Measurements from ENCODE around the gene BNC2.

DNA sequence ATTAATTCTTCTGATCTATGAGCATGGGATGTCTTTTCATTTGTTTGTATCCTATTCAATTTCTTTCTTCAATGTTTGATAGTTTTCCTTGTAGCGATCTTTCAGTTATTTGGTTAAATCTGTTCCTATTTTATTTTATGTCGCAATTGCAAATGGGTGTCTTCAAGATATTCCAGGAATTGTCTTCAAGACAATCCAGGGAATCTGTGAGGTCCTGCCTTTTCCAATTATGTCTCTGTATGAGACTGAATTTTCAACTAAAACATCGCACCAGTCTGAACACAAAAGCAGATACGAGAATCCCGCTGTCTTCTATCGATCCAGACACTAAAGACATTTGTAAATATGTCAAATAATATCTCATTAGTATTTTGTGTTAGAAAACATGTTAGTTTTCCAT is 485.5 kb downstream of the BNC2 start:
- TF ChIP-seq, protein P1, sequence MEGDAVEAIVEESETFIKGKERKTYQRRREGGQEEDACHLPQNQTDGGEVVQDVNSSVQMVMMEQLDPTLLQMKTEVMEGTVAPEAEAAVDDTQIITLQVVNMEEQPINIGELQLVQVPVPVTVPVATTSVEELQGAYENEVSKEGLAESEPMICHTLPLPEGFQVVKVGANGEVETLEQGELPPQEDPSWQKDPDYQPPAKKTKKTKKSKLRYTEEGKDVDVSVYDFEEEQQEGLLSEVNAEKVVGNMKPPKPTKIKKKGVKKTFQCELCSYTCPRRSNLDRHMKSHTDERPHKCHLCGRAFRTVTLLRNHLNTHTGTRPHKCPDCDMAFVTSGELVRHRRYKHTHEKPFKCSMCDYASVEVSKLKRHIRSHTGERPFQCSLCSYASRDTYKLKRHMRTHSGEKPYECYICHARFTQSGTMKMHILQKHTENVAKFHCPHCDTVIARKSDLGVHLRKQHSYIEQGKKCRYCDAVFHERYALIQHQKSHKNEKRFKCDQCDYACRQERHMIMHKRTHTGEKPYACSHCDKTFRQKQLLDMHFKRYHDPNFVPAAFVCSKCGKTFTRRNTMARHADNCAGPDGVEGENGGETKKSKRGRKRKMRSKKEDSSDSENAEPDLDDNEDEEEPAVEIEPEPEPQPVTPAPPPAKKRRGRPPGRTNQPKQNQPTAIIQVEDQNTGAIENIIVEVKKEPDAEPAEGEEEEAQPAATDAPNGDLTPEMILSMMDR (conservative IDR thresholded peaks at IDR 0.05; ENCODE audit: low read depth, low read length): no peak
- no peak for TF ChIP-seq EZH2 (IDR thresholded peaks at IDR 0.05; ENCODE audit: low read length, unreplicated experiment)
